Parathyroid adenoma (tissue), 2 donors: Measurements from ENCODE around the gene MRPL50.

Experiments used
- H2AFZ ChIP-seq: fragments of 300-600 bp; sonication (generic); one replicate; pipeline ENCODE4 v1.7.0; 2017; ENCODE audit warnings: antibody characterized with exemption, mild to moderate bottlenecking
- H3K27ac ChIP-seq: fragments of 300-600 bp; sonication (generic); one replicate; pipeline ENCODE4 v1.7.0; 2017
- H3K27me3 ChIP-seq: fragments of 300-600 bp; sonication (generic); one replicate; pipeline ENCODE4 v1.7.0; 2017; ENCODE audit warnings: low read length; ENCODE audit not compliant: control insufficient read depth, insufficient read depth
- H3K36me3 ChIP-seq: fragments of 300-600 bp; sonication (generic); one replicate; pipeline ENCODE4 v1.7.0; 2017; ENCODE audit warnings: low read length; ENCODE audit not compliant: control insufficient read depth, insufficient read depth
- H3K4me1 ChIP-seq: fragments of 300-600 bp; sonication (generic); one replicate; pipeline ENCODE4 v1.7.0; 2017; ENCODE audit warnings: control low read depth
- H3K4me2 ChIP-seq: fragments of 300-600 bp; sonication (generic); one replicate; pipeline ENCODE4 v1.7.0; 2017; ENCODE audit warnings: low read length
- H3K4me3 ChIP-seq: fragments of 300-600 bp; sonication (generic); one replicate; pipeline ENCODE4 v1.7.0; 2017; ENCODE audit warnings: low read depth, low read length
- H3K79me2 ChIP-seq: fragments of 300-600 bp; sonication (generic); one replicate; pipeline ENCODE4 v1.7.0; 2017; ENCODE audit warnings: control low read depth
- H3K9ac ChIP-seq: fragments of 300-600 bp; sonication (generic); one replicate; pipeline ENCODE4 v1.7.0; 2017; ENCODE audit warnings: mild to moderate bottlenecking
- H3K9me3 ChIP-seq: fragments of 300-600 bp; sonication (generic); one replicate; pipeline ENCODE4 v1.7.0; 2017; ENCODE audit warnings: low read length; ENCODE audit not compliant: control insufficient read depth
- TF ChIP-seq, protein P1 (sequence below): fragments of 300-600 bp; sonication (generic); IDR thresholded peaks from one replicate; pipeline ENCODE4 v1.7.0; 2017; ENCODE audit warnings: antibody characterized with exemption, mild to moderate bottlenecking
- donor health status: primary hyperparathyroidism.

The MRPL50 gene

DNA sequence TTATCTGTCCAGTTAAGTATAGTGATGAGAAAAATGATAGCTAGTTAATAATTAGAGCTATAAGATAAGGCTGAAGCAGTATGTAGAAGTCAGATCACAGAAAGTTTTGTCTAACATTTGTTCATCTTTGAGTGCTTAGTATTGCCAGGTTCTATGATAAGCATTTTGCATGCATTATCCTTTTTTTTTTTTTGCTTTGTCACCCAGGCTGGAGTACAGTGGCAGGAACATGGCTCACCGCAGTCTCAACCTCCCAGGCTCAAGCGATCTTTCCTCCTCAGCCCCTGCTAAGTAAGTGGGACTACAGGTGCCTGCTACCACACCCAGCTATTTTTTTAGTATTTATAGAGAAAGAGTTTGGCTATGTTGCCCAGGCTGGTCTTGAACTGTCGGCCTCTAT, 31.1 kb downstream of the MRPL50 start:
- H3K27ac ChIP-seq, result no peak overlapping the region
- no peaks in the 10 kb centered on the region for H3K79me2 ChIP-seq
- no peaks in the 10 kb centered on the region for H3K36me3 ChIP-seq
- H3K9ac ChIP-seq, result no peak overlapping the region
- TF ChIP-seq, protein P1, sequence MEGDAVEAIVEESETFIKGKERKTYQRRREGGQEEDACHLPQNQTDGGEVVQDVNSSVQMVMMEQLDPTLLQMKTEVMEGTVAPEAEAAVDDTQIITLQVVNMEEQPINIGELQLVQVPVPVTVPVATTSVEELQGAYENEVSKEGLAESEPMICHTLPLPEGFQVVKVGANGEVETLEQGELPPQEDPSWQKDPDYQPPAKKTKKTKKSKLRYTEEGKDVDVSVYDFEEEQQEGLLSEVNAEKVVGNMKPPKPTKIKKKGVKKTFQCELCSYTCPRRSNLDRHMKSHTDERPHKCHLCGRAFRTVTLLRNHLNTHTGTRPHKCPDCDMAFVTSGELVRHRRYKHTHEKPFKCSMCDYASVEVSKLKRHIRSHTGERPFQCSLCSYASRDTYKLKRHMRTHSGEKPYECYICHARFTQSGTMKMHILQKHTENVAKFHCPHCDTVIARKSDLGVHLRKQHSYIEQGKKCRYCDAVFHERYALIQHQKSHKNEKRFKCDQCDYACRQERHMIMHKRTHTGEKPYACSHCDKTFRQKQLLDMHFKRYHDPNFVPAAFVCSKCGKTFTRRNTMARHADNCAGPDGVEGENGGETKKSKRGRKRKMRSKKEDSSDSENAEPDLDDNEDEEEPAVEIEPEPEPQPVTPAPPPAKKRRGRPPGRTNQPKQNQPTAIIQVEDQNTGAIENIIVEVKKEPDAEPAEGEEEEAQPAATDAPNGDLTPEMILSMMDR, result no peak
- H2AFZ ChIP-seq, result no peak overlapping the region
- H3K4me3 ChIP-seq, result no peak overlapping the region
- H3K4me1 ChIP-seq, result no peaks in the 10 kb centered on the region
- no peaks in the 10 kb centered on the region for H3K9me3 ChIP-seq
- no peaks in the 10 kb centered on the region for H3K27me3 ChIP-seq
- no peak overlapping the region for H3K4me2 ChIP-seq

DNA sequence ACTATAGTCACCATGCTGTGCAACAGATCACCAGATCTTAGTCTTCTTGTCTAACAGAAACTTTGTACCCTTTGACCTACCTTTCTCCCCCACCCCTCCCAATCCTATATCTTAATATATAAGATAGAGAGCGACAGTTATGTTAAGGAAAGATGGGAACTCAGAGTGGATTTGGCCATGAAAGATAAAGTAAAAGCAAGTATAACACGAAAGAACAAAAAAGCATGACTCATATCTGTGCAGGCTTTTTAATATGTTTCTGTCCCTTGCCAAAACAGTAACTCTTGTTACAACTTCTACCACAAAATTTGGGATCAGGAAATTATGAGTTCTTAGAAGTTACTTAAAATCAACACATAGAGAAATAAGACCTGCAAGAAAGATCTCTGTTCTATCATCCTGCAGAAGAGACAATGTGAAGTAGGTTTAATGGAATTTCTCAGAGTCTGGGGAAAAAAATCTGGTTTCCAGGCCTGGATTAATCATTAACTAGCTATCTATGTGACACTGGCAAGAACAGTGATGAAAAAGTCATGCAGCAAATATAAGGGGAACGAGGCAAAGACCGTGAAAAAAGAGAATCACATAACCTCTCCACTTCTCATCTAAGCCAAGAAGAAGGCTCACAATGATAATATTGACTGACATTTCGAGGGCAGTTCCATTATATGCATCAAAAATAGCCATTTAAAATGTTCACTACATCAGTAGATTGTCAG, 32.2 kb downstream of the MRPL50 start:
- H3K27me3 ChIP-seq, result no peaks in the 10 kb centered on the region
- no peaks in the 10 kb centered on the region for H3K79me2 ChIP-seq
- H3K4me3 ChIP-seq, result no peak overlapping the region
- H2AFZ ChIP-seq, result no peak overlapping the region
- H3K9ac ChIP-seq, result no peak overlapping the region
- no peaks in the 10 kb centered on the region for H3K9me3 ChIP-seq
- no peaks in the 10 kb centered on the region for H3K4me1 ChIP-seq
- no peak overlapping the region for H3K27ac ChIP-seq
- H3K4me2 ChIP-seq, result no peak overlapping the region
- no peaks in the 10 kb centered on the region for H3K36me3 ChIP-seq
- TF ChIP-seq, protein P1, result no peak

DNA sequence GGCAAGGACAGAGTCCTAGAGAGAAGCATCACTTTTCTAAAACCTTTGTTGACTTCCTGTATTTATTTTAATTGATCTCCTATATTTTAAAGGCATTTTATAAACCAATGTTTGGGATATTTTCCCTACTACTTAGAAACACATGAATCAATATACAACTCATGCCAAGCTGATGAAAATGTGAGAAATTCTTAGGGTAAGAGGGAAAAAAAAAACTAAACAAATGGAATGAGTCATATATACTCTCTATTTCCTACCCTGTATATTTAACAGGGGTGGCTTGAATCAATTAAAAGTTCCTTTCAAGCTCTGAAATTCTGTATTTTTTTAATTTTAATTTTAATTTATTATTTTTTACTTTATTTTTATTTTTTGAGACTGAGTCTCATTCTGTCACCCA, 33.2 kb downstream of the MRPL50 start:
- Histone ChIP-seq H3K4me2 (no peak overlapping the region), H3K9ac (no peak overlapping the region), H3K4me3 (no peak overlapping the region), H3K27ac (no peak overlapping the region), H3K27me3 (no peaks in the 10 kb centered on the region), H3K79me2 (no peaks in the 10 kb centered on the region), H2AFZ (no peak overlapping the region), H3K4me1 (no peaks in the 10 kb centered on the region), H3K36me3 (no peaks in the 10 kb centered on the region), H3K9me3 (no peaks in the 10 kb centered on the region)
- TF ChIP-seq, protein P1, result no peak

DNA sequence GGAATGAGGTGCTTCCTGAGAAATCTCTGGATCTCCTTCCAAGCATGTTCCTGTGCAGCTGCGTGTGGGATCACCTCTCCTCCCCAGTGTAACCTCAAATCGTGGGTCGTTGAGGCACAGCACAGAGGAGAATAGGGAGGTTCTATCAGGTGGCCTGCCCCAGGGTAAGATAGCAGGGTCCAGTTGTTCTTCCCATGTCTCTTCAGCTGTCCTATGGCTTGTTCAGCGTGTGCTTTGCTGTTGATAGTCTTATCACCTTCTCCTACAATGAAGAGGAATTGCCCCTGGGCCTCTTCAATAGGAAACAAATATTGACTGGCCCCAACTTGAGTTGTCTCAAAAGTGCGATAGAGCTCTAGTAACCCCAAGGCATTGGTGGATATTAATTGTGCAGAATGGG, 36.0 kb downstream of the MRPL50 start:
- no peak overlapping the region for H3K4me2 ChIP-seq
- TF ChIP-seq, protein P1, result no peak
- no peak overlapping the region for H3K4me3 ChIP-seq
- no peaks in the 10 kb centered on the region for H3K9me3 ChIP-seq
- H3K27ac ChIP-seq, result no peak overlapping the region
- no peak overlapping the region for H2AFZ ChIP-seq
- no peaks in the 10 kb centered on the region for H3K36me3 ChIP-seq
- H3K79me2 ChIP-seq, result no peaks in the 10 kb centered on the region
- H3K4me1 ChIP-seq, result no peaks in the 10 kb centered on the region
- H3K27me3 ChIP-seq, result no peaks in the 10 kb centered on the region
- H3K9ac ChIP-seq, result no peak overlapping the region

DNA sequence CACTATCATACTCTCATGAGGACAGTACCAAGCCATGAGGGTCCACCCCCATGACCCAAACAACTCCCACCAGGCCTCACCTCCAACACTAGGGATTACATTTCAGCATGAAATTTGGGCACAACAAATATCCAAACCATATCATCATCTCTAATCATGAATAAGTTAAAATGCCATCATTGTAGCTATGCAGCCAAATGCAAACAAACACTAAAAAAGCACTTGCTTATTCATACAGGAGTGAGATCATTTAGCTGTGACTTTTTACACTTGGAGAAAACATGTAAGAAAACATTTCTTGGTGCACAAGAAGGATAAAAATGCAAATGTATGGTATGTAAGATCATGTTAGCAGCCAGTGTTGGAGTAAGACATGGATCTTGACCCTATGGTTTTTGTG, 37.8 kb downstream of the MRPL50 start:
- H3K4me1 ChIP-seq, result no peaks in the 10 kb centered on the region
- no peak overlapping the region for H3K9ac ChIP-seq
- no peak overlapping the region for H2AFZ ChIP-seq
- TF ChIP-seq, protein P1, result no peak
- H3K4me3 ChIP-seq, result no peak overlapping the region
- no peaks in the 10 kb centered on the region for H3K27me3 ChIP-seq
- no peak overlapping the region for H3K4me2 ChIP-seq
- H3K79me2 ChIP-seq, result no peaks in the 10 kb centered on the region
- no peak overlapping the region for H3K27ac ChIP-seq
- H3K9me3 ChIP-seq, result no peaks in the 10 kb centered on the region
- H3K36me3 ChIP-seq, result no peaks in the 10 kb centered on the region
